ENCODE measurements around the gene MFF.
A peak's percentile ranks its signal among the peaks of the same experiment; 100 is the strongest.
"Not testable (repeated sequence)": the region's sequence is repeated elsewhere in the genome, so short reads cannot be mapped to it uniquely, and the experiment has no call there.

The MFF gene

DNA sequence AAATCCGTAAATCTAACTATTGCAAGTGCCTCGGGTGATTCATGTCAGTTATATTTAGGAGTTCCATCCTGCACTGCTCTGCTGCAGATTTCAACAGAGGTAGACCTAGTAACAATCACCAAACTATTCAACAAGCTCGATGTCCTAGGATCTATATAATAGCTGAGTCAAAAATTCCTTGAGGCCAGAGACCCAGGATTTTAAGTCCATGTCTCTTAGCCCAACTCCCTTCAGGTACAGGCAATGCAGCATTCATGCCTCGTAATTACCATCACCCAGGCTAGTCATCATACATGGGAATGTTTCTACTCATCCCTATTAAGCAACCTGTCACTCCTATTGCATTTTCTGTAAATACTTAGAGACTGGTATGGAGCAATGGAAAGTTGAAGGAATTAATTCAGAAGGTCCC lies 53.3 kb downstream of the MFF start:
- DNase-seq: peak; percentile 66

DNA sequence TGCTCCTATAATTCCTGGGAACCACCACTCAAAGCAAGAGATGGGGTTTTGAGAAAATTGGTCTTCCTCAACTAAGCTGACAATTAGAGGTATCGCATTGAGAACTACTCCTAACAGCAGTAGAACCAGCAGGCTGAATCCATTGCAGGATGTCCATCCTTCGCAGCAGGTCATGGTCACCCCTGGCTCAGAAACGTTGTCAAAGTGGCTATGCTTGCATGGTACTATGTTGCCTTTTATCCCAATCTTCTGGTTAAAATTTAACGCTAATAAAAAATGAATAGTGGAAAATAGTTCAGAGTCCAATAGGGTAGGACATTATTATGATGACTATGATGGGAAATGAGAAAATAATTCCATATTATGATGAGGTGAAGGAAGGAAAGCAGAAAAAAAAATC lies 54.0 kb downstream of the MFF start, which contains the start of gene TM4SF20:
TM4SF20 (minus strand) TSS at position 212 of the 400 bp plus-strand sequence; CDS start at position 174, 38 bp downstream.
- no peak for DNase-seq

DNA sequence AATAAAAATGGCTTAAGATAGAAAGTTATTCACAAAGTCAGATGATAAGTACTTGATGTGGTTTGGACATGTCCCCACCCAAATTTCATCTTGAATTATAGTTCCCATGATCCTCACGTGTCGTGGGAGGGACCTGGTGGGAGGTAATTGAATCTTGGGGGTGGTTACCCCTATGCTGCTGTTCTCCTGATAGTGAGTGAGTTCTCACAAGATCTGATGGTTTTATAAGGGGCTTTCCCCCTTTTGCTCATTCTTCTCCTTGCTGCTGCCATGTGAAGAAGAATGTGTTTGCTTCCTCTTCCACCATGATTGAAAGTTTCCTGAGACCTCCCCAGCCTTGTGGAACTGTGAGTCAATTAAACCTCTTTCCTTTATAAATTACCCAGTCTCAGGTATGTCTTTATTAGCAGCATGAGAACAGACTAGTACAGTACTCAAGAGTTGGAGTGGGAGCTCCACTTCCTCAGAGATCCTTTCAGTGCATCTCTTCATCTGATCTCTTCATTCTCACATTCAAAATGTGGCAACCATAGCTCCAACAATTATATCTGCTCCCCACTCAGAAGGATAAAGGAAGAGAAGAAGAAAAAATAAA lies 57.3 kb downstream of the MFF start:
- not testable (repeated sequence) for DNase-seq

DNA sequence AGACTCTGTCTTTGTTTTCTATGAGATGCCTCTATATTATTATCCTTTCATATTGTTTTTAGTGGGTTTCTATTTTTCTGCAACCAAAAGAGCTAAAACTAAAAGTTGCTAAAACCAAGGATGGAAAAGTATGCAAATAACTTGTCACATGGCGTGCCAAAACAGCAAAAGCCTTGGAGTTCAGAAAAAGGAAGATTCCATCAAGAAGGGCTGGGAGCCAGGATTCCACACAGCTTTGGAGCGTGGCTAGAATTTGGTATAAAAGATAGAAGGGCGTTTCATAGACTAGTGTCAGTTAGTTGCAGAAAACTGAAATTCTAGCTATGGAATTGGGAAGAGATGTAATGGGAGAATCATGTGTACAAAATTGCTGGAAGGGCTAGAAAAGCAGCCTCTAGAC lies 58.6 kb downstream of the MFF start:
- DNase-seq: no peak

DNA sequence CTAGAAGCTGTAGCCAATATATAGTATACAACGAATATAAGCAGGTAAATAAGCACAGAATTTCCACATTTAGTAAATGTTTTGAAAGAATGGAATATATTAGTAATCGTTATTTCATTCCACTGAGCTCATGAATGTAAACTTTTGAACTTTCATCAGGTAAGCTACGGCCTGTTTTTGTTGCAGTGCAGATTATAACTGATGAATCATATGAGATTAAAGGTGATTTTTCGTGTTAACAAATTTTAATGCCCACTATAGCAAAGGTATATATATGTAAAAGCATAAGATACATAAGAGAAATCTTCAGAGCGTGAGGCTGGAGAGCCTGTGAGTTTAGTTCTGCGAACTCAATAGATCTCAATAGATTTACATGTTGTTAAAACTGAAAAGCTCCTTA lies 61.6 kb downstream of the MFF start:
- no peak for DNase-seq

DNA sequence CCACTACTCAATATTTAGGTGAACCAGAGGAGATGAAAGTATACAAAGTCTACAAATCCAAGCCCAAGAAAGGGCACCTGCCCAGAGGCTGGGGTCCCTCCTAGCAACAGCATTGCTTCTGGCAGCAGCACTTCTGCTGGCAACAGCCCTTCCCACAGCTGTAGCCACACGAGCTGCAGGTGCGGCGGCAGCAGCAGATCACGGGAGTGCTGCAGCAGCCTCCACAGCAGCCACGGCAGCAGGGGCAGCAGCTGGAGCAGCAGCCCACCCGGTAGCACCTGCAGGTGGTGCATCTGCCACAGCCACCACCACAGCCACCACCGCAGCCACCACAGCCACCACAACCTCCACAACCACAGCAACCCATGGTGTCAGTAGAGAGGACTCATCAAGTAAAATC lies 62.5 kb downstream of the MFF start, which contains the start of gene SCYGR1:
SCYGR1 (minus strand) TSS at position 367 of the 400 bp plus-strand sequence; CDS start at position 367, 0 bp downstream.
- DNase-seq: not testable (repeated sequence)

DNA sequence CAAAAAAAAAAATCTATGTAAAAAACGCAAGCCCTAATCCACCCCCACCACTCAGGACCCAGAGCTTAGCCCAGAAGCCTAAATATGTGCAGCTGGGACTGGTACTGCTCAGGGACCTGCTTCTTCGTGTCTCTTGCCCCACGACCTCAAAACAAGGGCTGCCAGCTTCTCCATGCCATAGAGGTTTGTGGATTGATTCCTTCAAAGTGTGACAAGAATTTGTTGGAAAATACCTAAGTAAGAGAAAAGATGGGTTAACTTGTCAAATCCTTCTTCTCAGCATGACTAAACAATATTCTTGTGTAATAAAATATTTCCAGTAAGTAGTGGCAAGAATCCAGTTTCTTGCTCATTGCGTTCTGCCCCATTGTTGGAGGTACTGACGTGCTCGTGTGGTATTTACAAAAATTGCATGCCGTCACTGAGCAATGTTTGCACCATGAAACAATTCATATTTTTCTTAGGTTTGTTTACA lies 63.5 kb downstream of the MFF start:
- peak; percentile 92 for DNase-seq

DNA sequence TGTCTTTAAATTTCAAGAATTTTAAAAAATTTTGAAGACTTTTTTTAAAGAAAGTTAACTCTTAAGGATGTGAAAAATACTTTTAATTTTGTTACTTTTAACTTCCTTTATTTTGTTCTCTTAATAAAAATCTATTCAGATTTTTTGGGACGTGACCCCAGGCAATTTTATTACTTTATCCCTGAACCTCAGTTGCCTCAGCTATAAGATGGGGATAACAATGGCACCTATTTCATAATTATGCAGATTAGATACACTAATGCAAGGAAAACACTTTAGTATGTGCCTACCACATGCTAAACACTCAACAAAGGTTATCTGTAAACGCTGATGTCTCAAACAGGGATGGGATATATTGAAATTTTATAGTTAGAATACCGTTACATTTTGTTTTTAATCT lies 64.2 kb downstream of the MFF start:
- DNase-seq: no peak

DNA sequence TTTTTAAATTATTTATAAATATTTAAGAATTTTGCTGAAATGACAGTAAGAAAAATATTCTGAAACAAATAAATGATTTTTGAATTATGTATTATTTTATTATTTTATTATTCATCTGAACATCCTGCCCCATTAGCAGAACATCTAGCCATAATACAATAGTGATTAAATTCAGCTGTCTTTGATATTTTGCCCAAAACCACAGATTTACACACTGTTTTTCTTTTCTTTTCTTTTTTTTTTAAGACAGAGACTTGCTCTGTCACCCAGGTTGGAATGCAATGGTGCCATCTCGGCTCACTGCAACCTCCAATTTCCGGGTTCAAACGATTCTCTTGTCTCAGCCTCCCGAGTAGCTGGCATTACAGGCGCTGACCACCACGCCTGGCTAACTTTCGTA lies 64.6 kb downstream of the MFF start:
- peak; percentile 28 for DNase-seq

DNA sequence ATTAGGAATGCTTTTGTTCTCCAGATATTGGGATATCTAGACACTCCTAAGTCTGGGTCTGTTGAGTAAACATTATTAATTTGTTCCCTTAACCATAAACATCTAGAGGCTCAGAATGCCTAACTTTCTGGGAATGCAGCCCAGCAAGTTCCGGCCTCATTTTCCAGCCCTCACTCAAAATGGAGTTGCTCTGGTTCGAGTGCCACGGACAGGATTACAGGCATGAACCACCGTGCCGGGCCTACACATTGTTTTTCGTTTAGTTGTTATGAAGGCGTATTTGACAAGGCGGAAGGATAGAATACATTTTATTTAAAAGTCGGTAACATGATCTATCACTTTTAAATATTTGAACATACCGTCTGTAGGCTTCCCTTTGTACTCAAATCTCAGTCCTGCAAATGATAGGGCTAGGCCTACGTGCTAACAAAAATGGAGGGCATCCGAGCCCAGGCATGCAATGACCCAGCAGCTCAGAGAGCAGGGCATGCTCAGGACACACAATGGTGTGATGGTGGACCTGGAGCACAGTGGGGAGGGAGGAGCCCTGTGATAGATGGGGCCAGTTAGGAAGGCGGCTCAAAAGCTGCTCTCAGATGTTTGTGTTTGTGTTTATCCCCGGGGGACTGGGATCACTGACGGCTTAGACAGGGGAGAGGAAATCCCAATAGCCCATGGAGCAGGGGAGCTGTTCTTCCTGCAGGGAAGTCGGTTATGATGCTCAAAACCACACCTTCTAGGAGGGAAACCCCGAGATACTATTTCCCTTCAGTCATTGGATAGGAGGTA lies 65.6 kb downstream of the MFF start:
- no peak for DNase-seq

DNA sequence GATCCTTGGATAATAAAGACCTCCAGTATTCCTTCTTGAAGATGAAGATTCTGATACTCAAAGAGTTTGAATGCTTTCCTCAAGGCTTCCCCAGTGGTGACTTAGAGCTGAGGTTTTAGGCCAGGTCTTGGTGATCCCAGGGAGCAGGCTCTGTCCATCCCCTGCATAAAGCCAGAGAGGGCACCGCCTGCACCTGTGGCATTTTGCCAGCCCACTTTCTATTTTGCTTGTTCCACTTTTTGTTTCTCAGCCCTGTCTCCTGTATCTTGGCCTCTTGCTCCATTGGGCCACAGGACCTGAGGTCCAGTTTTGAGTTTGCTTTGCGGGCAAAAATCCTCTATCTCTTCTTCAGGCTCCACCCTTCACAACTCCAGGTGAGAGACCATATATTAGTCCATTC lies 69.3 kb downstream of the MFF start:
- DNase-seq: no peak

DNA sequence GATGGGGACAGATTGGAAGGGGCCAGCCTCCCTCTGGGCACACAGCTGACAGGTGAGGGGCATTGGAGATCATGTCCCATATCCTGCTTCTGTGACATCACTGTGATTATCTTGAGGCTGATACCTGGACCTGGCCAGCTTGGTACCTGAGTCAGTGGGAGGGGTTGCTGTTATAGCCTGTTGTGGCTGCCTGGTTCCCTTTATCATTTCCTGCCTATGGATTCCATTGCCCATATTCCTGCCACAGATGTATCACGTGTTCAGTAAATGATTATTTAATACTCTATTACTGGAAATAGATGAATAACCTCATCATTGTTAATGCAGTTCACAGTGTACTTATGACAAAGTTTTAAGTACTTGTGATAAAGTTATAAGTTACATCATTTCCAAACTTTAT lies 70.5 kb downstream of the MFF start:
- DNase-seq: no peak

DNA sequence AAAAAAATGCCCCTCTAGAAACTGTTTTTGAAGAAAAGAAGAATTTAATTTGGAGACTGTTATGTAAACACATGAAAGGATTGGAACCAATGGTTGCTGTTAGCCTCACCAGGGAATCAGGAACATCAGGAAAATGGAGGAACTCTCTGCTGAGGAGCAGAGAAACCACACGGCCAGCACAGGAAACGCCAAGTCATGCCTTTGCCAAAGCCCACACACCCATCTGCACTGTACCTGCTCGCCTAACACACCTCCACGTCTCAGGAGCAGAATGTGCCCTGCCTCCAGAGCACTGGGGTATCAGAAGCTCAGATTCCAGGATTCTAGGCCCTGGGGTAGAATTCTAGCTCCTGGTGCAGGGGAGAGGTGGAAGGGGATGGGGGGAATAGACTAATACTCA lies 72.5 kb downstream of the MFF start:
- DNase-seq: no peak

DNA sequence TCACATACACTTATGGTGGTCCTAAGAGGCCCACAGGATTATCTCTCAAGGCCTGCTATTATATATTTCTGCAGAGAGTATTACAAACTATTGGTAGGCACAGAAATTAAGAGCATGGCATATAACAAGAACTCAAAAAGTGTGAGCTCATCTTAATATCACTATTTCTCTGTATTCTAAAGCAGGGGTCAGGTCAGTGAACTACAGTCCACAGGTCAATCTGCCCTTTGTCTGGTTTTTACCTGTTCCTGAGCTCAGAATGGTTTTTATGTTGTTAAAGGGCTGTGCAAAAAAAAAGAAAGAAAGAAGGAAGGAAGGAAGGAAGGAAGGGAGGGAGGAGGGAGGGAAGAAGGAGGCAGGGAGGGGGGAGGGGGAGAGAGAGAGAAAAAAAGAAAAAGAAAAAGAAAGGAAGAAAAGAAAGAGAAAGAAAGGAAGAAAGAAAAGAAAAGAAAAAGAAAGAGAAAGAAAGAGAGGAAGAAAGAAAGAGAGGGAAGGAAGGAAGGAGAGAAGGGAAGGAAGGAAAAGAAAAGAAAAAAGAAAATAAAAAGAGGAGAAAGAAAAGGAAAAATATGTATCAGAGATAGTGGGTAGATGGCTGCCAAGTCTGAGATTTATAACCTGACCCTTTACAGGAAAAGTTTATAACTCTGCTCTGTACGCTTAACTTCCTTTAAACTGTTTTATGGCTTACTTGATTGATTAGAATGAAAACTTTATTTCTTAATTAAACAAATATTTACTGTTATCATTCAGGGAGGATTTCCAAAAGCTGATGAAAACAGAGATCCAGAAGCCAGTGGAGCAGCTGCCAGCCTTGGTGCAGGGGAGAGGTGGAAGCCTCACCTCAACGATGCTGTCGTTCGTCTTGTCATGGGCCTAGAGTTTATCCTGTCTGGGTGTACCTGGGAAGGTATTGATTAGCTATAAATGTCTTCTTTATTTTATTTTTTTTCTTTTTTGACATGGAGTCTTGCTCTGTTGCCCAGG lies 73.9 kb downstream of the MFF start:
- no peak for DNase-seq

DNA sequence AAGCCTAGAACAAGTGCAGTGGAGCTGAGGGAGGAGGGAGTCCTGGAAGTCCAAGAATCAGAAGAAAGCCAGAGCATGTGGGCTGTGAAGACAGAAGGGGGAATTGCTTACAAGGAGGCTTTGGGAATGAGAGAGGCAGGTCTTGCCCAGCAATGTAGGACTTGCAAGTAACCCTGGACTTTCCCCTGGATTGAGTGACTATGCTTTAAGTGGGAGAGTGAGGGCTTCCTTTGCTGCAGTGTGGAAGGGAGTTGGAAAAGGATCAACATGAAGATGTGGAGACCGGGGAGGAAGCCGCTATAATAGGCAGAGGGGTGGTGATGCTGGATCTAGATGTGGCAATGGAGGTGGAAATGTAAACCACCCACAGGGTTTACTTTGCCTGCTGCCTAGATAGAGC lies 76.5 kb downstream of the MFF start:
- no peak for DNase-seq

DNA sequence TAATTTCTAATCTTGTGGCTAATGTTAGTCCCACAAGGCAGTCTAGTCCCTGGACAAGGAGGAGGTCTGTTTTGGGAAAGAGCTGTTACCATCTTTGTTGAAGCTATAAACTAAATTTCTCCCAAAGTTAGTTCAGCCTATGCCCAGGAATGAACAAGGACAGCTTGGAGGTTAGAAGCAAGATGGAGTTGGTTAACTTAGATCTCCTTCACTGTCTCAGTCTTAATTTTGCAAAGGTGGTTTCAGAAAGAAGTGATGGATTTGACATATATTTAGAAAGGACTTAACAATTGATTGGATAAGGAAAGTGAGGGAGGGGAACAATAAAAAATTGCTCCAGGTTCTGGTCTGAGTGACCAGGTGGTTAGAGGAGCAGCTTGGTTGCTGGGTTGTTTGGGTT lies 77.3 kb downstream of the MFF start:
- no peak for DNase-seq

DNA sequence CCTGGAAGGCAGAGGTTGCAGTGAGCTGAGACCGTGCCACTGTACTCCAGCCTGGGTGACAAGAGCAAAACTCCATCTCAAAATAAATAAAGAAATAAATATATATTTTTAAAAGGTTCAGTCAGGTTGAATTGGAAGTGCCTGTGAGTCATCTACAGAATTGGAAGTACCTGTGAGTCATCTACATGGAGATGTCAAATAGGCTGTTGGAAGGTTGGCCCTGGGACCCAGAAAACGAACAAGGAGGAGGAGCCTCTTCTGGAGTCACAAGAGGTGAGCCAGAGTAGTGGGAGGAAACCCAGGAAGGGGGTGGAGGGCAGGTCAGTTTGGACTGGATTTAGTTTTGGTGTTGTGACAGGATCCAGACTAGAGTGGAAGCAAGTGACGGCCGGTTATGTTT lies 77.9 kb downstream of the MFF start:
- no peak for DNase-seq

DNA sequence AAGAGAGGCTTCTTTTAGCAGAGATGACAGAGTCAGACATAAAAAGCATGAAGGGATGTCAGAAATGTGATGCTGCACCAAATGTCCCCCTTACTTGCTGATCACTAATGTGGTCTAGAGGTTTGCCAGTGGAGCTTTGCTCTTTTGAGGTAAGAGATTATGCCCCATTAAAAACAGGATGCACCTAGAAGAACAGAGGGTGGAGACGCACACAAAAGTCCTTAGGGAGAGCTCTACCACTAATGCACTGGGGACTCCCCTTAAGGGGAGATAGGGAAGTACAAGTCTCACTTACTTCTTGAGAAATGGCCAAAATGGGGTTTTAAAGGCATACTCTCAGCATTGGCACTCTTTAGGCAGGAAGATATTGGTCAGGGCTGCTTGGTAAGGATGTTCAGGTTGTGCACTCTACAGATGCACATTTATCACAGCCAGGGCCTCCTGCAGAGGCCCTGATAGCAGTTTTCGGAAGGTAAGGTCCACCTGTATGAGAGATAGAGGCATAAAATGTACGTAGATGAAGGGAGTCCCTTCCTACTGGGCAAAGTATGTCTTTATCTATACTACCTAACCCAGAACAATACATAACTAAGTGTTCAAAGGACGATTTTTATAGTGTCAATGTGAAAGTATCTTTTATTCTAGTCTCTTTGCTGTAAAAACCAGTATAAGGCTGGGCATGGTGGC lies 79.7 kb downstream of the MFF start:
- no peak for DNase-seq

DNA sequence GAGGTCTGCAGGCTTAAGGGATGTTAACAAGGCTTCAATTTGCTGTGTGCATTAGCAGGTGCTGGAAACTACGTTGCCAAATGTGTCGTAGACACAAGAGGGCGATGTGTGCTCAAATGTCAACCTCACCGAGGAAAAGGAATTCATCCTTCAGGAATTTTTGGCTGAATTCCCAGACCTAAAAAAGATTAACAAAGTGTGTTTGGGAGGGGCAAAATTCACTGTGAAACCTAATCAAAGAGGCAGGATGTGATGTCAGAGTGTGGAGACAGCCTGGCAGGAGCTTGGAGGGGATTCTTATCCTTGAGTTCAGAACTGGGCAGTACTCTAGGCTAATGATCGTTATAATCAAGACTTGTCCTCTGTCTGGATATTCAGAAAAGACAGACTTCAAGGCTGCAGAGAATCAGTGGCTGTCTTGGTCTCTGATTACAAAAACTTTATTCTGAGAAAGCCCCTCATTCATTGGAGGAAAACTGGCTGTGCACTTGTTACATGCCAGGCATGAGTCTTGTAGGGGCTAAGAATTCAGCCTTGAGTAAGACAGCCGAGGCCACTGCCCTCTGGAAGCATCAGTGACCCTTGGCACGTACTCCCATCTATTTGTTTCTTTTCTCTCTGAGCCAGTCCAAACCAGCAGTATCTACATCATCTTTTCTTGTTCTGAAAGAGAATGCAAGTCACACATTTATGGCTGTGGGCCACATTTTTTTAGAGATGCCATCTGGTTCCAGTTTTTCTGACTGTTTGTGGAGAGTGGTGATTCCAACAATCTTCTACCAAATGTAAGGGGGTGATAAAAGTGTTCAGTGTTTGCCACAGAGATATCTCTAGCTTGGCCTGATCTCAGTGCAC lies 81.4 kb downstream of the MFF start:
- DNase-seq: peak; percentile 98

Data from fibroblast of skin of right biceps (primary cell).